DMS153 treated with DMSO at 0.1 percent for 48 hours (cell line): ENCODE results near the gene DNAI7.

Source experiments
- DNase-seq: peaks from one replicate; lab custom pipeline; 2025; ENCODE audit not compliant: unreplicated experiment; lab: John Stamatoyannopoulos, UW

The DNAI7 gene

GRCh38 chr12:25186038-25186787 lies 8.7 kb downstream of the DNAI7 start:
- no peak for DNase-seq

- DNase-seq, result no peak
Measured at GRCh38 chr12:25184132-25184531, 10.8 kb downstream of the DNAI7 start.

DNA sequence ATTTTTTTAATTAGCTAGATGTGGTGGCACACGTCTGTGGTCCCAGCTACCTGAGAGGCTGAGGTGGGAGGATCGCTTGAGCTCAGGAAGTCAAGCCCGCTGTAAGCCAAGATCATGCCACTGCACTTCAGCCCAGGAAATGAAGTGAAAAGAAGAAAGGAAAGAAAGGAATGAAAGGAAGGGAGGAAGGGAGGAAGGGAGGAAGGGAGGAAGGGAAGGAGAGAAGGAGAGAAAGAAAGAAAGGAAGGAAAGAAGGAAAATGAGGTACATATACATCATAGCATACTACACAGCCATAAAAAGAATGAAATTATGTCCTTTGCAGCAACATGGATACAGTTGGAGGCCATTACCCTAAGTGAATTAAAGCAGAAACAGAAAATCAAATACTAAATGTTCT lies 12.2 kb downstream of the DNAI7 start:
- DNase-seq, result no peak

- no peak for DNase-seq
Measured at GRCh38 chr12:25162866-25163265, 32.1 kb downstream of the DNAI7 start.

DNA sequence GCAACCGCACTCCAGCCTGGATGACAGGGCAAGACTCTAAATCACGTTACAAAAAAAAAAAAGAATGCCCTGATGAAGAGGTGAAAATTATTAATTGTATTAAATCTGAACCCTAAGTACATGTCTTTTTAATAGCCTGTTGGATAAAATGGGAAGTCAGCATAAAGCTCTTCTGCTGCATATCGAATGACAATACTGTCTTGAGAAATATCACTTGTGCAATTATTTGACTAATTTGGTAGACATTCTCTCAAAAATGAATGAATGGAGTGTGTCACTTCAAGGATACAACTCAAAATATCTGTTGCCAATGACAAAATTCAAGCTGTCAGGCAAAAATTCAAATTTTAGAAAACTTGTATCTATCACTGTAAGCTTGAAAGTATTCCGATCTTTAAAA lies 38.9 kb downstream of the DNAI7 start:
- no peak for DNase-seq

GRCh38 chr12:25155022-25155576 lies 39.9 kb downstream of the DNAI7 start:
- DNase-seq, result peak; percentile 8

DNA sequence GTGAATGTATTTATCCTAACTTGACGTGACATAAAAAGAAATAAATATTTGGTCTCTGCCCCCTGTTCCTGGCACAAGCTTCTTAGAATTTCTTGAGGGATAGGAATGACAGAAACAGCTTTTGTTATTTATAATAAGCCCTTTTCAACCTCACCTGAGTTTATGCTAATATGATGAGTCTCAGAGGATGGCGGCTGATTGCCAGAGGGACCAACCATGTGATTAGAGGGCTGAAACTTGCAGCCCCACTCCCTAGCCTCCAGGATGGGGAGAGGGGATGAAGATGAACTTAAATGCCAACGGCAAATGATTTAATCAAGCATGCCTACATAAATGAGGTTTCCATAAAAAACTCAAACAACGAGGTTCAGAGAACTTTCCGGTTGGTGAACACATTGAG lies 42.9 kb downstream of the DNAI7 start:
- DNase-seq, result no peak

GRCh38 chr12:25151476-25151875 lies 43.5 kb downstream of the DNAI7 start:
- DNase-seq, result no peak

- DNase-seq, result no peak
Measured at GRCh38 chr12:25146686-25147085, 48.3 kb downstream of the DNAI7 start.

- no peak for DNase-seq
Measured at GRCh38 chr12:25135531-25136154, 59.3 kb downstream of the DNAI7 start.

- no peak for DNase-seq
Measured at GRCh38 chr12:25131270-25131669, 63.7 kb downstream of the DNAI7 start.

GRCh38 chr12:25130741-25131188 lies 64.2 kb downstream of the DNAI7 start:
- DNase-seq, result peak; percentile 40

- no peak for DNase-seq
Measured at GRCh38 chr12:25126746-25127145, 68.2 kb downstream of the DNAI7 start.

DNA sequence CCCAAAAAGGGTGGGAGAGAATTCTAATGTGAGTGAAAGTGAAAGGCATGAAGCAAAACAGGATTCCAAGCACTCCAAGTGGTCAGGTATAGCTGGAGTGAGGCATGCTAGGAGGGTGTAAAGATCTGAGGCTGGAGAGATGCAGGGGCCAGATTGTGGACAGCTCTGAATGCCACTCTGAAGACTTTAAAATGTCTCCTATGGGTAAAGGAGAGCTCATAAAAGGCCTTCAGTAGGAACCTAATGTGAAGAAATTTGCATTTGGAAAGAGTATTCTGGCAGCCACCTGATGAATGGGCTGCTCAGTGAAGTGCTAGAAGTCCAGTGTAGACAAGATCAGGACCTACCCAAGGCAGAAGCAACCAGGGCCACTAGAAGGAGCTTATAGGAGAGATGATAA lies 68.9 kb downstream of the DNAI7 start:
- no peak for DNase-seq

- DNase-seq, result no peak
Measured at GRCh38 chr12:25124493-25124892, 70.5 kb downstream of the DNAI7 start.

DNA sequence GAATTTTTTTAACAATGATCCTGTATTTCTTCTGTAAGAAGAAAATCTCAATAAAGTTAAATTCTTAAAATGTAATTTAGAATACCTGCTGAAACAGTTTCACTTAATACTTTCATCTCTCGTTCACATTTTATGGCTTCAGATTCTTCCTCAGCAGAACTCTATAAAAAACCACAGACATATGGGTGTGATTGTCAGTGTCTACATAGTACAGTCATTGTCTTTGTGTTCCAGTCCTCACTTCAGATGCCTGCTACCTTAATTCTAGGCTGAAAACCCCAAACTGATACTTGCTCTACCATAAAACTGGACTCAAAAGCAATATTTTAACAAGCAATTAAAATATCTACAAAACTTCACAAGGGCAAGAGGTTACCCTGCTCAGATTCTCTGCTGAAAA lies 71.8 kb downstream of the DNAI7 start:
- DNase-seq, result no peak

DNA sequence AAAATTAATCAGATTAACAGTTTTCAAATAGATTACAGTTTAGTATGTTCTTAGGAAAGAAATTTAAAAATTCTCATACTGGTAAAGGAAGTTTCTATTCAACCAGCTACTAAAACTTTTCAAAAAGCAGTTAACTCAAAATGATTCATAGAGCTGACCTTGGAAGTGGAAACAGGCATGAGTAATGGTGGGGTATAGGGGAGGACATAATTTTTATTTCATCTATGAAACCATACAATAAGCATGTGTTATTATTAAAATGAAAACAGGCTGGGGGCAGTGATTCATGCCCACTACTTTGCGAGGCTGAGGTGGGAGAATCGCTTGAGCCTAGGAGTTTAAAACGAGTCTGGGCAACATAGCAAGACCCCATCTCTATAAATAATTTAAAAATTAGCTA lies 73.0 kb downstream of the DNAI7 start:
- no peak for DNase-seq

DNA sequence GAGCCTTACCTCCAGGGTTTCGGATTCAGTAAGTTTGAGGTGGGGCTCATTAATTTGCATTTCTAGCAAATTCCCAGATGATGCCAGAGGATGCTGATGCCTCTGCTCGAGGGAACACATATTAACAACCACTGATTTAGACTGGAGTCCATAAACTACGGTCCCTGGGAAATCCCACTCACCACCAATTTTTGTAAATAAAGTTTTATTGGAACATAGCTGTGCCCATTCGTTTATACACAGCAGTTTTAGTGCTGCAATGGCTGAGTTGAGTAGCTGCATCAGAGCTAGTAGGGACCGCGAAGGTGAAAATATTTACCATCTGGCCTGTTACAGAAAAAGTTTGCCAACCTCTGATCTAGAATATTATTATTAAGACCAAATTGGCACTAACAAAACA lies 73.8 kb downstream of the DNAI7 start:
- no peak for DNase-seq

- DNase-seq, result no peak
Measured at GRCh38 chr12:25119020-25119419, 75.9 kb downstream of the DNAI7 start.

GRCh38 chr12:25115677-25116076 lies 79.3 kb downstream of the DNAI7 start:
- DNase-seq, result no peak

DNA sequence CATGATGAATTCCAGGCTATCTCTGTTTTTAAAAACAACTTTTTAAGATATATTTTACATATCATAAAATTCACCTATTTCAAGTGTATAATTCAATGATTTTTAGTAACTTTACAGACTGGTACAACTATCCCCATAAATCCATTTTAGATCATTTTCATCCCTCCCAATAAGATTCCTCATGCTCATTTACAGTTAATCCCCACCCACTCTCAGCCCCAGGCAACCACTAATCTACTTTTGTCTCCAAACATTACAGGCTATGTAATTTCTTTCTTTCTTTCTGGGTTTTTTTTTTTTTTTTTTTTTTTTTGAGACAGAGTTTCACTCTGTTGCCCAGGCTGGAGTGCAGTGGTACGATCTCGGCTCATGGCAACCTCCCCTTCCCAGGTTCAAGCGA lies 81.3 kb downstream of the DNAI7 start:
- no peak for DNase-seq

GRCh38 chr12:25110260-25110659 lies 84.7 kb downstream of the DNAI7 start:
- no peak for DNase-seq
